Endothelial cell of umbilical vein (primary cell): ENCODE results near the gene KRTAP19-3. TPM values are rescaled to one million over a fixed set of nuclear protein-coding genes. Genes with fewer than 3 reads are reported as not detected.

Experiments used
- BruUV-seq: library from RNA; stranded (reverse); fragments of 400-500 nt; replicated peaks from 2 replicates; lab custom pipeline; 2021; lab: Mats Ljungman, UMichigan
- CTCF ChIA-PET: fragments of 300-600, 350-600 bp; sonication (Branson Sonifier 250); formaldehyde crosslinking; loops from one replicate; lab custom pipeline; 2021; ENCODE audit warnings: antibody characterized with exemption, inconsistent platforms; lab: Charles Lee
- POLR2A ChIA-PET: fragments of 300-600, 350-600 bp; sonication (Branson Sonifier 250); formaldehyde crosslinking; loops from one replicate; lab custom pipeline; 2021; ENCODE audit warnings: antibody characterized with exemption, inconsistent platforms; lab: Charles Lee
- DNase-seq: peaks from one replicate; pipeline ENCODE4 v3.0.0-alpha.2; 2011; ENCODE audit warnings: low read depth, low spot score
- FAIRE-seq: peaks from 2 replicates; lab custom pipeline; 2011; peaks lifted over from hg19 to GRCh38; lab: Jason Lieb, UNC
- H2AFZ ChIP-seq: 2 replicates; pipeline ENCODE4 v1.6.0; 2012; ENCODE audit warnings: low read depth, low read length, control low read depth, inconsistent platforms
- H3K27ac ChIP-seq: 2 replicates; pipeline ENCODE4 v1.5.1; 2011; ENCODE audit warnings: low read depth, mild to moderate bottlenecking, control low read depth, low read length, moderate library complexity; ENCODE audit not compliant: insufficient read depth
- H3K27me3 ChIP-seq, 2 experiments: 2 replicates each; pipeline versions ENCODE4 v1.6.0 to v1.6.1; 2011; ENCODE audit warnings: low read length in 2 of 2, mixed read lengths in 1 of 2; ENCODE audit not compliant: control insufficient read depth in 2 of 2, insufficient read depth in 2 of 2
- H3K36me3 ChIP-seq, 2 experiments: 2 replicates in 1 of 2; 3 replicates in 1 of 2; pipeline ENCODE4 v1.5.1; 2011; ENCODE audit warnings: low read length in 2 of 2, mild to moderate bottlenecking in 1 of 2, moderate library complexity in 1 of 2; ENCODE audit not compliant: control insufficient read depth in 2 of 2, insufficient read depth in 2 of 2; ENCODE audit errors: extremely low read depth in 1 of 2
- H3K4me1 ChIP-seq: 3 replicates; pipeline ENCODE4 v1.5.1; 2011; ENCODE audit warnings: mild to moderate bottlenecking, low read length; ENCODE audit not compliant: control insufficient read depth, insufficient read depth; ENCODE audit errors: extremely low read depth
- H3K4me2 ChIP-seq: 2 replicates; pipeline ENCODE4 v1.6.1; 2011; ENCODE audit warnings: low read length, control low read depth, mixed read lengths; ENCODE audit not compliant: insufficient read depth
- H3K4me3 ChIP-seq, 3 experiments: fragments of 200-600 bp in 1 of 3; sonication (generic), shearing (Covaris generic) in 1 of 3; replicated peaks in 1 of 3; 2 replicates each; pipeline ENCODE4 v1.5.1; 2011 to 2016; ENCODE audit warnings: control low read depth in 3 of 3, low read length in 3 of 3, mild to moderate bottlenecking in 2 of 3, inconsistent platforms in 1 of 3, low read depth in 1 of 3, moderate library complexity in 1 of 3; ENCODE audit not compliant: insufficient read depth in 1 of 3
- H3K79me2 ChIP-seq: 2 replicates; pipeline ENCODE4 v1.6.0; 2012; ENCODE audit warnings: low read length, inconsistent platforms; ENCODE audit not compliant: control insufficient read depth, insufficient read depth
- H3K9ac ChIP-seq: replicated peaks from 2 replicates; pipeline ENCODE3; 2011; ENCODE audit warnings: low read length, control low read depth; ENCODE audit not compliant: insufficient read depth; ENCODE audit errors: extremely low read depth
- H3K9me1 ChIP-seq: replicated peaks from 3 replicates; pipeline ENCODE4 v1.6.0; 2011; ENCODE audit warnings: mild to moderate bottlenecking, low read length; ENCODE audit not compliant: control insufficient read depth, insufficient read depth; ENCODE audit errors: extremely low read depth
- H3K9me3 ChIP-seq: replicated peaks from 2 replicates; pipeline ENCODE4 v1.5.1; 2012; ENCODE audit warnings: low read length, inconsistent platforms; ENCODE audit not compliant: control insufficient read depth, insufficient read depth
- H4K20me1 ChIP-seq: replicated peaks from 2 replicates; pipeline ENCODE3; 2011; ENCODE audit warnings: mild to moderate bottlenecking, low read length; ENCODE audit not compliant: control insufficient read depth, insufficient read depth; ENCODE audit errors: extremely low read depth
- EZH2 ChIP-seq: IDR thresholded peaks from 2 replicates; pipeline ENCODE4 v1.6.1; 2012; ENCODE audit warnings: borderline replicate concordance, low read depth, mild to moderate bottlenecking, moderate library complexity, low read length, inconsistent platforms; ENCODE audit not compliant: severe bottlenecking
- FOS ChIP-seq: IDR thresholded peaks from 2 replicates; pipeline ENCODE4 v1.6.1; 2011; ENCODE audit warnings: mild to moderate bottlenecking, low read length, moderate library complexity, borderline replicate concordance; ENCODE audit not compliant: insufficient read depth
- GATA2 ChIP-seq: IDR thresholded peaks from 2 replicates; pipeline ENCODE4 v1.7.0; 2011; ENCODE audit warnings: low read depth, mild to moderate bottlenecking, moderate library complexity, mixed read lengths, low read length; ENCODE audit not compliant: insufficient read length, insufficient read depth
- JUN ChIP-seq: IDR thresholded peaks from 2 replicates; pipeline ENCODE4 v1.6.1; 2011; ENCODE audit warnings: borderline replicate concordance, low read depth; ENCODE audit not compliant: insufficient read length, insufficient read depth
- MYC ChIP-seq: IDR thresholded peaks from one replicate; pipeline ENCODE4 v1.6.1; 2011; ENCODE audit warnings: mild to moderate bottlenecking, low read depth, low read length
- POLR2A ChIP-seq: IDR thresholded peaks from 2 replicates; pipeline ENCODE4 v1.6.1; 2012; ENCODE audit warnings: low read depth, mild to moderate bottlenecking, control low read depth, low read length
- POLR2AphosphoS5 ChIP-seq: IDR thresholded peaks from 2 replicates; pipeline ENCODE4 v1.6.1; 2012; ENCODE audit warnings: low read depth, mild to moderate bottlenecking, control low read depth, low read length, moderate library complexity; ENCODE audit not compliant: insufficient read depth
- dilution Hi-C: fragments of 300-500 bp; cut with MboI; formaldehyde crosslinking; loops from one replicate; pipeline ENCODE4 v1.15.0; 2019; ENCODE audit warnings: low sequenced_read_pairs; ENCODE audit not compliant: extremely low pct_ligation_motif_present
- intact Hi-C: fragments of 100-400 bp; cut with micrococcal nuclease; formaldehyde crosslinking; loops from one replicate; pipeline ENCODE4 v1.10.0; 2022
- polyA plus RNA-seq, 4 experiments: library from polyadenylated mRNA; depleted of rRNA in 3 of 4; stranded (reverse) in 3 of 4; unstranded in 1 of 4; fragments of >200 nt; gene quantifications; 2 replicates each; pipeline versions ENCODE4 v1.2.1 to v1.2.3, GENCODE V29; 2011 to 2012; ENCODE audit warnings: missing spikeins in 1 of 4
- total RNA-seq: library from RNA; stranded (reverse); gene quantifications from 2 replicates; pipeline ENCODE4 v1.2.3, GENCODE V29; 2021
- TF ChIP-seq, protein P1 (sequence below): IDR thresholded peaks from 2 replicates; pipeline ENCODE4 v1.6.1; 2011; ENCODE audit not compliant: insufficient read depth, insufficient read length
- TF ChIP-seq, protein P2 (sequence below), 2 donors: IDR thresholded peaks; 1 replicate in 1 of 2; 2 replicates in 1 of 2; pipeline ENCODE4 v1.5.1; 2011; ENCODE audit warnings: low read length in 2 of 2, mild to moderate bottlenecking in 2 of 2, moderate library complexity in 2 of 2, control low read depth in 1 of 2, inconsistent platforms in 1 of 2, low read depth in 1 of 2; ENCODE audit not compliant: insufficient read depth in 1 of 2; ENCODE audit errors: extremely low read depth in 1 of 2

The KRTAP19-3 gene
- total and polyA plus RNA-seq, 2 donors (not counting 3 experiments of a cell fraction or from before 2014, with no cell fraction given) = not detected

DNA sequence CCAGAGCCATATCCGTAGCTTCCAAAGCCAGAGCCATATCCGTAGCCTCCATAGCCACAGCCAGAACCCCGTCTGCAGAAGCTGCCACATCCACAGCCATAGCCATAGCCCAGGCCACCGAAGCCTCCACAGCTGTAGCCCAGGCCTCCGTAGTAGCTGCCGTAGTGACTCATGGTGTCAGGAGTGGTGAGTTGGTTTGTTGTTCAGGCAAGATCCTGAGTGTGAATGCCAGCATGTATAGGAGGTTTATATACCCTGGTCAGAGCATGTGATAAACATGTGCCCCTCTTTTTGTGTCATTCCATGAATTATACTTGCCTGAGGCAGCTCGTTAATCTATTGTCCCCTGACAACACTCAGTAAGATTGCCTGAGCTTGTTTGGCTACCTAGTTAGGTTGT lies 11.7 kb downstream of the KRTAP19-3 start, which contains the start of gene KRTAP19-1:
KRTAP19-1 (minus strand) TSS at position 223 of the 400 bp plus-strand sequence; CDS start at position 173, 50 bp downstream.
- no peak for FAIRE-seq
- ChIA-PET POLR2A (no interaction called here), CTCF (no interaction called here)
- Histone ChIP-seq H3K9me1 (no peaks in the 10 kb centered on the region), H3K4me1 (no peaks in the 10 kb centered on the region), H3K27ac (no peak within 1 kb of the TSS), H3K4me3 (no peak within 1 kb of the TSS), H3K79me2 (no peaks in the 10 kb centered on the region), H3K4me2 (no peak within 1 kb of the TSS), H2AFZ (no peak within 1 kb of the TSS), H3K9me3 (no peaks in the 10 kb centered on the region), H3K36me3 (no peaks in the 10 kb centered on the region), H3K9ac (no peak within 1 kb of the TSS), H4K20me1 (no peaks in the 10 kb centered on the region), H3K27me3 (no peaks in the 10 kb centered on the region)
- dilution Hi-C loops (no loop called here), intact Hi-C loops (no loop called here)
- no TSS peak for BruUV-seq
- no peak for DNase-seq
- TF ChIP-seq POLR2A (no peak), POLR2AphosphoS5 (no peak), MYC (no peak), EZH2 (no peak), FOS (no peak), JUN (no peak), GATA2 (no peak)
- TF ChIP-seq, protein P1, sequence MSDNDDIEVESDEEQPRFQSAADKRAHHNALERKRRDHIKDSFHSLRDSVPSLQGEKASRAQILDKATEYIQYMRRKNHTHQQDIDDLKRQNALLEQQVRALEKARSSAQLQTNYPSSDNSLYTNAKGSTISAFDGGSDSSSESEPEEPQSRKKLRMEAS = no peak
- TF ChIP-seq, protein P2, sequence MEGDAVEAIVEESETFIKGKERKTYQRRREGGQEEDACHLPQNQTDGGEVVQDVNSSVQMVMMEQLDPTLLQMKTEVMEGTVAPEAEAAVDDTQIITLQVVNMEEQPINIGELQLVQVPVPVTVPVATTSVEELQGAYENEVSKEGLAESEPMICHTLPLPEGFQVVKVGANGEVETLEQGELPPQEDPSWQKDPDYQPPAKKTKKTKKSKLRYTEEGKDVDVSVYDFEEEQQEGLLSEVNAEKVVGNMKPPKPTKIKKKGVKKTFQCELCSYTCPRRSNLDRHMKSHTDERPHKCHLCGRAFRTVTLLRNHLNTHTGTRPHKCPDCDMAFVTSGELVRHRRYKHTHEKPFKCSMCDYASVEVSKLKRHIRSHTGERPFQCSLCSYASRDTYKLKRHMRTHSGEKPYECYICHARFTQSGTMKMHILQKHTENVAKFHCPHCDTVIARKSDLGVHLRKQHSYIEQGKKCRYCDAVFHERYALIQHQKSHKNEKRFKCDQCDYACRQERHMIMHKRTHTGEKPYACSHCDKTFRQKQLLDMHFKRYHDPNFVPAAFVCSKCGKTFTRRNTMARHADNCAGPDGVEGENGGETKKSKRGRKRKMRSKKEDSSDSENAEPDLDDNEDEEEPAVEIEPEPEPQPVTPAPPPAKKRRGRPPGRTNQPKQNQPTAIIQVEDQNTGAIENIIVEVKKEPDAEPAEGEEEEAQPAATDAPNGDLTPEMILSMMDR (IDR thresholded peaks at IDR 0.05; ENCODE audit: extremely low read depth in 1 of 2, insufficient read depth in 1 of 2, low read depth in 1 of 2, low read length in 2 of 2) = no peak
